Fibroblast of peridontal ligament (primary cell): Measurements from ENCODE around the gene PRKCA.
"Not testable (repeated sequence)": the region's sequence is repeated elsewhere in the genome, so short reads cannot be mapped to it uniquely, and the experiment has no call there.

Experiments
- DNase-seq: peaks from one replicate; pipeline ENCODE4 v3.0.0-alpha.2; 2010; ENCODE audit errors: extremely low read depth

PRKCA gene

GRCh38 chr17:66351701-66352100, 49.3 kb downstream of the PRKCA start:
- DNase-seq = no peak

GRCh38 chr17:66353937-66354401, 51.6 kb downstream of the PRKCA start:
- peak; percentile 69 for DNase-seq

- DNase-seq = no peak
Measured at GRCh38 chr17:66354472-66354871, 52.1 kb downstream of the PRKCA start.

- DNase-seq = peak; percentile 87
Measured at GRCh38 chr17:66354981-66355380, 52.6 kb downstream of the PRKCA start.

GRCh38 chr17:66355510-66355909, 53.1 kb downstream of the PRKCA start:
- DNase-seq = no peak

GRCh38 chr17:66357037-66357436, 54.6 kb downstream of the PRKCA start:
- DNase-seq = peak; percentile 30

- no peak for DNase-seq
Measured at GRCh38 chr17:66359351-66359750, 56.9 kb downstream of the PRKCA start.

- not testable (repeated sequence) for DNase-seq
Measured at GRCh38 chr17:66360961-66361565, 58.6 kb downstream of the PRKCA start.

- no peak for DNase-seq
Measured at GRCh38 chr17:66364508-66364907, 62.1 kb downstream of the PRKCA start.

- peak; percentile 47 for DNase-seq
Measured at GRCh38 chr17:66364990-66365490, 62.6 kb downstream of the PRKCA start.

GRCh38 chr17:66365903-66366302, 63.5 kb downstream of the PRKCA start:
- DNase-seq = no peak

GRCh38 chr17:66367107-66367506, 64.7 kb downstream of the PRKCA start:
- DNase-seq = no peak

- no peak for DNase-seq
Measured at GRCh38 chr17:66369830-66370229, 67.4 kb downstream of the PRKCA start.

GRCh38 chr17:66371561-66371960, 69.1 kb downstream of the PRKCA start:
- no peak for DNase-seq

- no peak for DNase-seq
Measured at GRCh38 chr17:66372182-66372581, 69.8 kb downstream of the PRKCA start.

GRCh38 chr17:66373079-66373478, 70.7 kb downstream of the PRKCA start:
- no peak for DNase-seq

- no peak for DNase-seq
Measured at GRCh38 chr17:66373944-66374817, 71.8 kb downstream of the PRKCA start.

GRCh38 chr17:66375121-66375520, 72.7 kb downstream of the PRKCA start:
- DNase-seq = no peak

- DNase-seq = no peak
Measured at GRCh38 chr17:66378296-66378695, 75.9 kb downstream of the PRKCA start.

- DNase-seq = peak; percentile 42
Measured at GRCh38 chr17:66379544-66379943, 77.1 kb downstream of the PRKCA start.

GRCh38 chr17:66379996-66380395, 77.6 kb downstream of the PRKCA start:
- peak; percentile 27 for DNase-seq

GRCh38 chr17:66381701-66382362, 79.4 kb downstream of the PRKCA start:
- DNase-seq = peak; percentile 33
